Fibroblast of lung (primary cell): ENCODE data around the gene BRCA2.

Experiments used
- EZH2 ChIP-seq: IDR thresholded peaks from 2 replicates; pipeline ENCODE4 v1.5.1; 2012; ENCODE audit warnings: low read length, control low read depth, mild to moderate bottlenecking; ENCODE audit errors: missing control alignments
- TF ChIP-seq, protein P1 (sequence below), 2 donors: IDR thresholded peaks in 1 of 2; conservative IDR thresholded peaks in 1 of 2; 1 replicate in 1 of 2; 2 replicates in 1 of 2; pipeline ENCODE4 v1.5.1; 2011 to 2012; ENCODE audit warnings: low read length in 2 of 2, control low read depth in 1 of 2, inconsistent platforms in 1 of 2, low read depth in 1 of 2, mild to moderate bottlenecking in 1 of 2

DNA sequence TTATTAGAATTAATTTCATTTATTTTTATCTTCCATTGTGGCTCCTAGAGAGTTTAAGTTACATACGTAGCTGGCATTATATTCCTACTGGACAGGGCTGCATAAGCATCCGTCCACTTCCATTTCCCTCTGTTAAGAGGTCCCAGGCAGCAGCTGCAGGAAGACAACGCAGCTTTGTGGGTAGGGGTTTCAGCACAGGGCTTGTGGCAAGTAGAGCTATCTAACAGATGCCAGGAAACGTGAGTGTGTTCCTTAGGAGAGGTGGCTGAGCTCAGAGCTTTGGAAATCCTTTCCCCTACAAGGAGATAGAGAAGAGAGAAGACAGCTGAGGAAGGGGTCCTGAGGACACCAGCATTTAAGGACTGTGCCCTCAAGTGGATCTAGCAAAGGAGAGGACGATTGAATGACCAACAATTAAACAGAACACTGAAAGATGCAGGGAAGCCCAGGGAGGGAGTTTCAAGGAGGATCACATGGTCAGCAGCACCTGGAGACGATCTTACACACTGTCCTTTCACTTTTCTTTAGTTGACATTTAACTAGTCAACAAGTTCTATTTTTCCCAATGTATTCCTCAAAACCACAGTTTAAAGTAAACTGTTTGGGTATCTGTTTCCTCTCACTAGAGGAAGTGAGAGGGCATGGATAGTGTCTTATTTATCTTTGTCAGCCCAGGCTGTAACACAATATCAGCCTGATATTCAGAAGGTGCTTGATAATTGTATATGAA, 114.9 kb downstream of the BRCA2 start:
- TF ChIP-seq, protein P1, sequence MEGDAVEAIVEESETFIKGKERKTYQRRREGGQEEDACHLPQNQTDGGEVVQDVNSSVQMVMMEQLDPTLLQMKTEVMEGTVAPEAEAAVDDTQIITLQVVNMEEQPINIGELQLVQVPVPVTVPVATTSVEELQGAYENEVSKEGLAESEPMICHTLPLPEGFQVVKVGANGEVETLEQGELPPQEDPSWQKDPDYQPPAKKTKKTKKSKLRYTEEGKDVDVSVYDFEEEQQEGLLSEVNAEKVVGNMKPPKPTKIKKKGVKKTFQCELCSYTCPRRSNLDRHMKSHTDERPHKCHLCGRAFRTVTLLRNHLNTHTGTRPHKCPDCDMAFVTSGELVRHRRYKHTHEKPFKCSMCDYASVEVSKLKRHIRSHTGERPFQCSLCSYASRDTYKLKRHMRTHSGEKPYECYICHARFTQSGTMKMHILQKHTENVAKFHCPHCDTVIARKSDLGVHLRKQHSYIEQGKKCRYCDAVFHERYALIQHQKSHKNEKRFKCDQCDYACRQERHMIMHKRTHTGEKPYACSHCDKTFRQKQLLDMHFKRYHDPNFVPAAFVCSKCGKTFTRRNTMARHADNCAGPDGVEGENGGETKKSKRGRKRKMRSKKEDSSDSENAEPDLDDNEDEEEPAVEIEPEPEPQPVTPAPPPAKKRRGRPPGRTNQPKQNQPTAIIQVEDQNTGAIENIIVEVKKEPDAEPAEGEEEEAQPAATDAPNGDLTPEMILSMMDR (conservative IDR thresholded peaks at IDR 0.05 in 1 of 2, IDR thresholded peaks at IDR 0.05 in 1 of 2; ENCODE audit: low read depth in 1 of 2, low read length in 2 of 2): no peak
- TF ChIP-seq EZH2: no peak
